PC-9 (cell line): ENCODE data around the gene TAS2R30. TPM values are rescaled to one million over a fixed set of nuclear protein-coding genes. Genes with fewer than 3 reads are reported as not detected.

Experiments
- BruUV-seq: library from RNA; stranded (reverse); fragments of 400-500 nt; replicated peaks from 2 replicates; lab custom pipeline; 2021; lab: Mats Ljungman, UMichigan
- CTCF ChIA-PET: fragments of 300-600 bp; sonication (Branson Sonifier 250); formaldehyde crosslinking; loops from one replicate; lab custom pipeline; 2022; ENCODE audit warnings: antibody characterized with exemption; lab: Charles Lee
- POLR2A ChIA-PET: fragments of 300-600 bp; sonication (Branson Sonifier 250); formaldehyde crosslinking; loops from one replicate; lab custom pipeline; 2022; ENCODE audit warnings: antibody characterized with exemption; ENCODE audit not compliant: unreplicated experiment; lab: Charles Lee
- DNase-seq, 2 experiments: peaks; one replicate each; pipeline versions ENCODE4 v3.0.0 to v3.0.0-alpha.2; 2015 to 2022; ENCODE audit warnings: mixed read lengths in 1 of 2
- H2AFZ ChIP-seq: fragments of 200-600 bp; sonication (generic); 2 replicates; pipeline ENCODE4 v1.8.1; 2017; ENCODE audit warnings: antibody characterized with exemption
- H3F3A ChIP-seq: fragments of 200-600 bp; sonication (generic); 2 replicates; pipeline ENCODE4 v1.8.1; 2017; ENCODE audit warnings: antibody characterized with exemption, mild to moderate bottlenecking, low read depth; ENCODE audit not compliant: insufficient read depth
- H3K27ac ChIP-seq: fragments of 200-600 bp; sonication (generic); 2 replicates; pipeline ENCODE4 v1.6.1; 2016; ENCODE audit warnings: mixed run types
- H3K27me3 ChIP-seq: fragments of 200-600 bp; sonication (generic); 2 replicates; pipeline ENCODE4 v1.6.1; 2016; ENCODE audit warnings: low read depth, mixed run types; ENCODE audit not compliant: insufficient read depth
- H3K36me3 ChIP-seq: fragments of 200-600 bp; sonication (generic); 2 replicates; pipeline ENCODE4 v1.6.1; 2016; ENCODE audit warnings: low read depth, mixed run types
- H3K4me1 ChIP-seq: fragments of 200-600 bp; sonication (generic); replicated peaks from 2 replicates; pipeline ENCODE4 v1.6.1; 2016; ENCODE audit warnings: mixed run types; ENCODE audit not compliant: insufficient read depth
- H3K4me2 ChIP-seq: fragments of 200-600 bp; sonication (generic); 2 replicates; pipeline ENCODE4 v1.6.1; 2017; ENCODE audit warnings: mixed run types
- H3K4me3 ChIP-seq: fragments of 200-600 bp; sonication (generic); 2 replicates; pipeline ENCODE4 v1.6.1; 2016; ENCODE audit warnings: mixed run types
- H3K79me2 ChIP-seq: fragments of 200-600 bp; sonication (generic); 2 replicates; pipeline ENCODE4 v1.6.1; 2017; ENCODE audit warnings: low read depth, mixed run types
- H3K9me2 ChIP-seq: fragments of 200-600 bp; sonication (generic); 2 replicates; pipeline ENCODE4 v1.8.1; 2017; ENCODE audit warnings: mild to moderate bottlenecking; ENCODE audit not compliant: insufficient read depth
- H3K9me3 ChIP-seq: fragments of 200-600 bp; sonication (generic); 2 replicates; pipeline ENCODE4 v1.8.1; 2016; ENCODE audit warnings: low read depth; ENCODE audit not compliant: insufficient read depth
- H4K20me1 ChIP-seq: fragments of 200-600 bp; sonication (generic); 2 replicates; pipeline ENCODE4 v1.8.1; 2017; ENCODE audit not compliant: insufficient read depth
- CTCF ChIP-seq: fragments of 200-600 bp; sonication (generic); conservative IDR thresholded peaks from 2 replicates; pipeline ENCODE4 v1.6.1; 2017; ENCODE audit warnings: mixed run types, antibody characterized with exemption, mild to moderate bottlenecking, moderate library complexity
- EZH2 ChIP-seq: fragments of 200-600 bp; sonication (generic); IDR thresholded peaks from 2 replicates; pipeline ENCODE4 v1.8.0; 2017; ENCODE audit warnings: antibody characterized with exemption, low read depth
- intact Hi-C: fragments of 100-400 bp; cut with micrococcal nuclease; formaldehyde crosslinking; loops from one replicate; pipeline ENCODE4 v1.10.0; 2022; ENCODE audit not compliant: unreplicated experiment
- total RNA-seq: library from RNA; stranded (reverse); gene quantifications from 2 replicates; pipeline ENCODE4 v1.2.3, GENCODE V29; 2021

Gene TAS2R30
- total RNA-seq, 1 experiment from 2014 or later = 2.9 TPM

- Histone ChIP-seq H3F3A (no peaks in the 10 kb centered on the region), H3K4me3 (no peak overlapping the region), H3K4me1 (no peaks in the 10 kb centered on the region), H3K79me2 (0 out of 2 replicates have a peak, but pooled peaks cover 1% of the 10 kb centered on the region), H3K27me3 (no peaks in the 10 kb centered on the region), H3K36me3 (no peaks in the 10 kb centered on the region), H2AFZ (no peak overlapping the region), H4K20me1 (no peaks in the 10 kb centered on the region), H3K9me2 (no peaks in the 10 kb centered on the region), H3K27ac (no peak overlapping the region), H3K4me2 (no peak overlapping the region), H3K9me3 (no peaks in the 10 kb centered on the region)
- TF ChIP-seq EZH2 (no peak), CTCF (no peak)
- no peak for DNase-seq
- intact Hi-C loops = no loop called here
- CTCF ChIA-PET = no interaction called here
- BruUV-seq = no TSS peak
- POLR2A ChIA-PET = no interaction called here
Observed at GRCh38 chr12:11154400-11154925, 20.0 kb upstream of the TAS2R30 start.

GRCh38 chr12:11152725-11153124 is 18.3 kb upstream of the TAS2R30 start:
- Histone ChIP-seq H3K4me1 (no peaks in the 10 kb centered on the region), H3K27me3 (no peaks in the 10 kb centered on the region), H3K36me3 (no peaks in the 10 kb centered on the region), H3K27ac (no peak overlapping the region), H4K20me1 (no peaks in the 10 kb centered on the region), H3K9me3 (no peaks in the 10 kb centered on the region), H3K79me2 (no peaks in the 10 kb centered on the region), H3K9me2 (no peaks in the 10 kb centered on the region), H3K4me3 (no peak overlapping the region), H3F3A (no peaks in the 10 kb centered on the region), H2AFZ (no peak overlapping the region), H3K4me2 (no peak overlapping the region)
- TF ChIP-seq EZH2 (no peak), CTCF (no peak)
- POLR2A ChIA-PET = no interaction called here
- DNase-seq = no peak
- CTCF ChIA-PET = no interaction called here
- BruUV-seq = no TSS peak
- intact Hi-C loops = no loop called here

- Histone ChIP-seq H2AFZ (no peak overlapping the region), H4K20me1 (no peaks in the 10 kb centered on the region), H3F3A (no peaks in the 10 kb centered on the region), H3K36me3 (no peaks in the 10 kb centered on the region), H3K27me3 (no peaks in the 10 kb centered on the region), H3K4me3 (no peak overlapping the region), H3K27ac (no peak overlapping the region), H3K79me2 (no peaks in the 10 kb centered on the region), H3K4me1 (no peaks in the 10 kb centered on the region), H3K4me2 (no peak overlapping the region), H3K9me2 (no peaks in the 10 kb centered on the region), H3K9me3 (no peaks in the 10 kb centered on the region)
- no peak for DNase-seq
- no TSS peak for BruUV-seq
- TF ChIP-seq EZH2 (no peak), CTCF (no peak)
- POLR2A ChIA-PET = interaction anchor here (0.5 kb wide), 1 partner anchor 1267 kb away, joined by 6 read pairs; no protein-coding TSS in a partner anchor
- CTCF ChIA-PET = no interaction called here
- intact Hi-C loops = no loop called here
Observed at GRCh38 chr12:11150832-11151231, 16.4 kb upstream of the TAS2R30 start.
